Vagina (tissue), 2 donors: ENCODE measurements around the gene PRDM16.

Experiments used
- CTCF ChIP-seq, 3 experiments: fragments of 450-650 bp in 2 of 3; fragments of 200-600 bp in 1 of 3; sonication (generic) in 1 of 3; IDR thresholded peaks; one replicate each; pipeline ENCODE4 v1.5.1; 2017 to 2019; ENCODE audit warnings: antibody characterized with exemption in 3 of 3, mild to moderate bottlenecking in 2 of 3, moderate library complexity in 2 of 3
- POLR2A ChIP-seq, 2 donors: fragments of 450-650 bp; IDR thresholded peaks; one replicate each; pipeline ENCODE4 v1.6.1; 2017; ENCODE audit warnings: antibody characterized with exemption in 2 of 2, mild to moderate bottlenecking in 2 of 2, moderate library complexity in 2 of 2
- POLR2AphosphoS5 ChIP-seq, 2 donors: sonication (generic); formaldehyde crosslinking; IDR thresholded peaks; one replicate each; pipeline ENCODE4 v1.9.0; 2017; ENCODE audit warnings: antibody characterized with exemption in 2 of 2, mild to moderate bottlenecking in 2 of 2, low read depth in 1 of 2; ENCODE audit not compliant: insufficient read depth in 1 of 2

DNA sequence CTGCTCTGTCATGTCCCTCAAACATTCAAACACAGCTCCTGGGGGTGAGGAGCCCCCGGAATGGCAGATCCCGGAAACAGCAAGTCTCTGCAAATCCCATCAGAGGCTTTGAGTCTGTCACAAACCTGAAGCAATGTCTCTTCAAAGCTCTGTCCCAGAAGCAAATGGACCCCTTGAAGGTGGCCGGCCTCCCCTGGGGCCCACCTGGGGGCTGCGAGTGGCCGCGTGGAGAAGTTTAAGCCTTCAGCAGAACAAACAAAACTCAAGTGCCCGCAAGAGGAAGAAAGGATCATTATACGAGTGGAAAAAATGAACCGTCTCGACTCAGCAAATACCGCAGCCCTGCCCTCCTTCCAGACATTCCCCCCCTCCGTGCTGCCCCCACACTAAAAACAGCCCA lies 53.3 kb downstream of the PRDM16 start:
- TF ChIP-seq POLR2A (IDR thresholded peaks at IDR 0.05) (no peak), POLR2AphosphoS5 (IDR thresholded peaks at IDR 0.05; ENCODE audit: insufficient read depth in 1 of 2, low read depth in 1 of 2) (no peak), CTCF (IDR thresholded peaks at IDR 0.05) (no peak)
